Limb (tissue), 2 donors: ENCODE results near the gene TBC1D26.
A peak's percentile ranks its signal among the peaks of the same experiment; 100 is the strongest.
"Not testable (repeated sequence)": the region's sequence is repeated elsewhere in the genome, so short reads cannot be mapped to it uniquely, and the experiment has no call there.

ENCODE experiments used
- DNase-seq, 2 donors: peaks; one replicate each; pipeline ENCODE4 v3.0.0-alpha.2; 2016; ENCODE audit errors: extremely low spot score in 2 of 2

TBC1D26 gene

DNA sequence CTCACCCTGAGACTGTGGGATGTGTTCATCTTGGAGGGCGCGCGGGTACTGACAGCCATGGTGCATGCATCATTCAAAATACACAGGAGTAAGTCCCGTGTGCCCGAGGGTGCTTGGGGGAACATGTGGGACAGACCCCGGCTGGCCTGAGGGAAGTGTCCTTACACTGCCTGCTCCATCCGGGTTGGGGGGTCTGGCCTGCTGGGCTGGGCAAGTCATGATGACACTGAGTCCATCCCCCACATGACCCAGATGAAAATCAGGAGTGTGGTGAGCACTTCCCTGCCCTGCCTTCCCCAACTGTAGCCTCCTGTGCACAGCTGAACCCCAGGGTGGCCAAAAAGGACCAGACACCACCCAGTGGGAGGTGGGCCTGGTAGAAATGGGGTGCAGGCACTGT is 10.8 kb downstream of the TBC1D26 start:
- DNase-seq: no peak

- DNase-seq: no peak
Observed at GRCh38 chr17:15744074-15744676, 12.1 kb downstream of the TBC1D26 start.

DNA sequence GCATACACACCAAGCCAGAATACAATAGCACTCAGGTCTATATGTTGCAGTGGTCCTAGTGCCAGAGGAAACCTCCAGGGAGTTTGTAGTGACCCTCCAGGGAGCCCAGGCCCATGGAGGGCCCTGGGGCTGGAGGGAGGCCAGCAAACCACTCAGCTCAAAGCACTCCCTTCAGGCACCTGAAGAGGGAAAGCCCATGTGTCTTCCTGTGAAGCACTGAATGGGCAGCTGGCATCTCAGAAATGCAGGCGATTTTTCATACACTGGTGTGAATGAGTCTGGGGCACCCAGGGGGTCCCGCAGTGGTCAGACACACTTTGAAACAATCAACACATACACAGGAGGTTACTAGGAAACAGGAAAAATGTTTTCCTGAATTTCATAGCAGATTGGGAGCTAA is 12.8 kb downstream of the TBC1D26 start:
- DNase-seq: no peak

DNA sequence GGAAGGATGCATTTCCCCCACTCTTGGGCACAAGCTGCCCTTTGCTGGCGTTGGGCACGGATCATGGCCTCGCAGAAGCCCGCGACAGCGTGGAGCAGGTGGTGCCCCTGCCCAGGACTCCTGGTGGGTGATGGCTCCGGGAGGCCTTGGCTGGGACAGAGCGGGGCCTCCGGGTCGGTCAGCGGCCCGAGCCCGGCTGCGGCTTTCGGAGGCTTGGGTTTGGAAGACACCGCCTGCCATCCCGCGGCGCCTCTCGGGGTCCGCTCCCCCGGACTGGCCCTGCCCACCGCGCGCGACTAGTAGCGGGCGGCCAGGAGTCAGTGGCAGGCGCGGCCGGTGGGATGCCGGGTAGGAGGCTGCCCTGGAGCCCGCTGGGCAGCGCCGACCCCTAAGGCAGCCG is 17.3 kb downstream of the TBC1D26 start:
- not testable (repeated sequence) for DNase-seq

GRCh38 chr17:15768865-15769533 is 36.9 kb downstream of the TBC1D26 start:
- not testable (repeated sequence) for DNase-seq

DNA sequence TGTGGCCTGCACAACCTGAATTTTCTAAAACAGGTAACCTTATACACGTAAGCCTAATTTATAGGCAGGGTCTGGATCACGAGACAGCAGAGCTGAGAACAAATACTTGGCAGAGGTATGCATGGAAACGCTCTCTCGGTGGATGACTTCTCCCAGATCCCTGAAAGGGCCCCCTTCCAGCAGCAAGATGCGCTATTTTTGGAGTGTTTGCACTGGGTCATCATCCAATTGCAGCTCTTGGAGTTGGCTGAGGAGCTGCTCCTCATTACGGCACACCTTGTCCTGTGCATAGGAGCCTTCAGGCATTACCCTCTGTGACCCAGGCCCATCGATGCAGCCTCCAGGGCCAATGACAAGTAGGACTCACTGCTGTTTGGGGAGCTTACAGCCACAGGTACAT is 38.6 kb downstream of the TBC1D26 start:
- DNase-seq: not testable (repeated sequence)

GRCh38 chr17:15776871-15777270 is 44.8 kb downstream of the TBC1D26 start:
- DNase-seq: no peak

DNA sequence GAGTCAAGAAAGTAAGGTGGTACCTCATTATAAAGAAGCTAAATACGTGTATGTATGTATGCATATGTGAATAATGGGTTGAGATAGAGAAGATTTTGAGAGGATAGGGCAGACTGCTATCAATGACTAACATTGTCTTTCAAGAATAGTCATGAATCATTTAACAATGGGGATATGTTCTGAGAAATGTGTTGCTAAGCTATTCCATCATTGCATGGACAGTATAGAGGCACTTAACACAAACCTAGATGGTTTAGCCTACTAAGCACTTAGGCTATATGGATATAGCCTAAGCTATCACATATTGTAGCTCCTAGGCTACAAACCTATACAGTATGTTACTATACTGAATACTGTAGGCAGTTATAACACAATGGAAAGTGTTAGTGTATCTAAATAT is 45.2 kb downstream of the TBC1D26 start:
- no peak for DNase-seq

GRCh38 chr17:15777717-15778116 is 45.6 kb downstream of the TBC1D26 start:
- no peak for DNase-seq

GRCh38 chr17:15779119-15779518 is 47.0 kb downstream of the TBC1D26 start:
- DNase-seq: no peak

DNA sequence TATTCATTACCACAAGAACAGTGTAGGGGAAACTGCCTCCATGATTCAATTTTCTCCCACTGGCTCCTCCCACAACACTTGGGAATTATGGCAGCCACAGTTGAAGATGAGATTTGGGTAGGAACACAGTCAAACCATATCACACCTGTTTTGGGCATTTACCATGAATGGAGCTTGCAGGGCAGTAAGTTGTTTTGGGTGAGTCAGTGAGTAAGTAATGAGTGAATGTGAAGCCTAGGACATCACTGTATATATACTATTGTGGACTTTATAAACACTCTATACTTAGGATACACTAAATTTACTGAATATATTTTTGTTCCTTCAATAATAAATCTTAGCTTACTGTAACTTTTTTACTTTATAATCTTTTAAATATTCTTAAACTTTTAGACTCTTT is 48.1 kb downstream of the TBC1D26 start:
- no peak for DNase-seq

DNA sequence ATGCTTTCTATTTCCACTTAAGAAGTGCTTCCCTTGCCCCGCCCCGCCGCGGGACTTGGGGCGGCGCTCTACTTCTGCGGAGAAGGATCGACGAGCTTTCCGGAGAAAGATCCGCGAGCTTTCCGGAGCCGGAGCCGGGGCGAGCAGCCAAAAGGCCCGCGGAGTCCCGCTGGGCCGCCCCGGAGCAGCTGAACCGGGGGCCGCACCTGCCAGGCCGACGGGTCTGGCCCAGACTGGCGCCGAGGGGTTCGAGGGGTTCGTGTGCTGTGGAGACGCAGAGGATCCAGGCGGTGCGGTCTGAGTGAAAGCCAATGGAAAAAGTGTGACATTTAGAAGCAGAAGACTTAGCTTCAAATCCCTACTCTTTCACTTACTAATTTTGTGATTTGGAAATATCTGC is 50.8 kb downstream of the TBC1D26 start:
- DNase-seq: peak; percentile 45 to 66

DNA sequence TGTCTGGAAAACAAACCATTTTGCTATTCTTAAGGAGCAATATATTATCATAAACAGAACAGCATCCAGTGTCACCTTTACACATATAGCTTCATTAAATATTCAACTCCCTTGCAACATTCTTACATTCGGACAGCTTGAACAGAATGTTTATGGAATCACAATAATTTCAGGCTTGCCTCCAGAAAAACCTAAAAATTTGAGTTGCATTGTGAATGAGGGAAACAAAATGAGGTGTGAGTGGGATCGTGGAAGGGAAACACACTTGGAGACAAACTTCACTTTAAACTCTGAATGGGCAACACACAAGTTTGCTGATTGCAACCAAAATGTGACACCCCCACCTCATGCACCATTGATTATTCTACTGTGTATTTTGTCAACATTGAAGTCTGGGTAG is 51.4 kb downstream of the TBC1D26 start:
- no peak for DNase-seq

DNA sequence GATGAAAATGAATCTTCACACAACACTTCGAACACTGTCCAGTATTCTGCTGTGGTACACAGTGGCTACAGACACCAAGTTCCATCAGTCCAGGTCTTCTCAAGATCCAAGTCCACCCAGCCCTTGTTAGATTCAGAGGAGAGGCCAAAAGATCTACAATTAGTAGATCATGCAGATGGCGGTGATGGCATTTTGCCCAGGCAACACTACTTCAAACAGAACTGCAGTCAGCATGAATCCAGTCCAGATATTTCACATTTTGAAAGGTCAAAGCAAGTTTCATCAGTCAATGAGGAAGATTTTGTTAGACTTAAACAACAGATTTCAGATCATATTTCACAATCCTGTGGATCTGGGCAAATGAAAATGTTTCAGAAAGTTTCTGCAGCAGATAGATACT is 52.3 kb downstream of the TBC1D26 start:
- DNase-seq: not testable (repeated sequence)

- not testable (repeated sequence) for DNase-seq
Observed at GRCh38 chr17:15787363-15788075, 55.4 kb downstream of the TBC1D26 start.

DNA sequence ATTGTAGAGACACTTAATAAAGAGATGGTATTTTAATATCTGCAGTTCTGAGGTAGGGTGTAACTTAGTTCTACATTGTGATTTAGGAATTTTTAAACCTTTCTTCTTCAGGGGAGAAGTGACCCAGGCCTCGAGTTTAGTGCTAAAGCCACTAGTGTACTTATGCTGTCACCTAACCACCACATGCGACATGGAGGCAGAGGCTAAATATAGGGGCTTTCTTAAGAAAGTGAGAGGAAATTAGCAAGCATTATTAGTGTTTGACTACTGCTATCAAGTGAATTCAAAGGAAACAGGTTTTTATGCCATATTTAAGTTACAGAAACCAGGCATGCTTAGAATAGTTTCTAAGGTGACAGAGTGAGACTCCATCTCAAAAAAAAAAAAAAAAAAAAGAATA is 56.3 kb downstream of the TBC1D26 start:
- not testable (repeated sequence) for DNase-seq
